GOT3 (cell line): ENCODE results near the gene GAN.
"Not testable (repeated sequence)": the region's sequence is repeated elsewhere in the genome, so short reads cannot be mapped to it uniquely, and the experiment has no call there.

Experiments used
- DNase-seq: peaks from one replicate; lab custom pipeline; 2025; ENCODE audit warnings: mixed read lengths; lab: John Stamatoyannopoulos, UW

The GAN gene

GRCh38 chr16:81310045-81310644 is 4.6 kb upstream of the GAN start:
- DNase-seq: no peak

DNA sequence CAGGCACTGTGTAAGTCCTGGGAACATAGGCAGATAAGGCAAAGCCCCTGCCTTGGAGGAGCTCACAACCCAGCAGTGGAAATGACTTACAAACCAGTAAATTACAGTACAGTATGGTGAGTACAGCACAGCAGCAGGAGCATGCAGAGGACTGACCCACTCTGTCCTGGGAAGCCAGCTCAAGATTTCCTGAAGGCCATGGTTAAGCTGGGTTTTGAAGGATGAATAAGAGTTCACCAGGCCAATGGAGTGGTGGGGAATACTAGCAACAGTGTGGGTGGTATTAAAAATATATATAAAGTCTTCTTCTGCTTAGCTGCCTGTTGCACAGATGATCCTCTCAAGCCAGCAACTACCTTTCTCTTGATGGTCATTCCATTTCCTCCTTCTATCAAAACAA is 3.0 kb upstream of the GAN start:
- no peak for DNase-seq

GRCh38 chr16:81313701-81314602 is 810 bp upstream of the GAN start:
- no peak for DNase-seq

DNA sequence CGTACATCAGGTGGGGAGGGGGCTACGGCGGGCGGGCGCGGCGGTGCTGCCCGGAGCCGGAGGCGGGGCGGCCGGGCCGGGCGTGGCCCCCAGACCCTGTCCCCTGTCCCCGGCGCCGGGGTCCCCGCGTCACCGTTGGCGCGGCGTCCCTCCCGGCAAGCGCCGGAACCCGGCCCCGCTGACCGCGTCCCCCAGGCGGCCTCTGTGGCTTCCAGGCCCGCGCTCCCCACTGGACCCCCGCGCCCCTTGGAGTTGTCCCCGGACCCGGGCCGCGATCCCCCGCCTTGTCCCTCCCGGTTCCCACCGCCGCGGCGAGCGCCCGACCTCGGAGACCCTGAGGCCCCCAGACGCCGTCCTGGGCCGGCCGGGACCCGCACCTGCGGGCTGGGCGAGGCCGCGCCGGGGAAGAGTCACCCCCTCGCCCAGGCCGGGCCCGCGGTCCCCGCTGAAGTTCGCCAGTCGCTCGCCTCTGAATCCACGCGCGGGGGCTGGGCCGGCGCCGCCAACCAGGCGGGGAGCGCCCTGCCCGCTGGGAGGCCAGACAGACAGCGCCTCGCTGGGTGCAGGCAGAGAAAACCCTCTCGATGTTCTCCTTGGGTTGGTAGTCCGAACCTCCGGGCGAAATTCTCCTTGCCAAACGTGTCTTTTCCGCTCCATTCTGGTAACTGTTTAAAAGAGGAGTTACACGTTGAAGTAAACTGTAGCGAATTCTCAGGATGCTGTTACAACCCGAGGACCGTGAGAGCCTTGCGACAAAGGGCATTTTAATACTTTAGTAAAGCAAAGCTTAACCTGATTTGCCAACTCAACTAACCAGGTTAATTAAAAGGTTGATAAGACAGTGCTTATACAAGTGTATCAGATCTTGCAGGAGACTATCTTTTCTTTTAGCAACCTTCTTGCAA is 761 bp downstream of the GAN start:
- no peak for DNase-seq

DNA sequence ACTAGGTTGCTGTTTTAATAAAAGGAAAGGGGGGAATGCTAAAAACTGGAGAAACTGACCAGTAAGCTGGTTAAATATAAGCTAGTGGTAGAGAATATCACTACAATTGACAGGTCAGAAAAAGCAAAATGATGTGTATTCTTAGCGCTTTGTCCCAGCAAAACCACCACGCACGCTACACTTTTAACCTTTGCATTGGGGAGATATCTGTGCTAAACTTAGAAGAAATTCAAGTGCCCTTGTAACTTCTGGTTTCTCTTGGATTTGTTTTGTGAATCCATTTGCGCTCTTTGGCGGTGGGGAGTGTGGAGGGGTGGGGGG is 1.4 kb downstream of the GAN start:
- DNase-seq: no peak

DNA sequence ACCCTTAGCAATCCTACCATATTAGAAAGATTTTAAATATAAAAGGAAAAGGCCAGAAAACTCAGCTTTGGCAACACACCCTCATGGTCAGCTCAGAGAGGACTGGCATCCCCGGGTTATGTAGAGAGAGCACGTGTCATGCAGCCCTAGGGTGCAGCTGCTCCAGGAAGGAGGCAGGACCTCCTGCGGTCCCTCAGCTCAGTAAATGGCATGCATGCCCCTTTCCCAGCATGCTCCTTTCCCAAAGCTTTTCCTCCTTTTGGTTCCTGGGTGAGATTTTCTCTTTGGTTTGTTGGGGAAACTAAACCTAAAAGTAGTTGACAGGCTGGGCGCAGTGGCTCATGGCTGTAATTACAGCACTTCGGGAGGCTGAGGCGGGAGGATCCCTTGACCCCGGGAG is 3.9 kb downstream of the GAN start:
- no peak for DNase-seq

- no peak for DNase-seq
These were observed 4.6 kb downstream of the GAN start for GRCh38 chr16:81319221-81319912.

DNA sequence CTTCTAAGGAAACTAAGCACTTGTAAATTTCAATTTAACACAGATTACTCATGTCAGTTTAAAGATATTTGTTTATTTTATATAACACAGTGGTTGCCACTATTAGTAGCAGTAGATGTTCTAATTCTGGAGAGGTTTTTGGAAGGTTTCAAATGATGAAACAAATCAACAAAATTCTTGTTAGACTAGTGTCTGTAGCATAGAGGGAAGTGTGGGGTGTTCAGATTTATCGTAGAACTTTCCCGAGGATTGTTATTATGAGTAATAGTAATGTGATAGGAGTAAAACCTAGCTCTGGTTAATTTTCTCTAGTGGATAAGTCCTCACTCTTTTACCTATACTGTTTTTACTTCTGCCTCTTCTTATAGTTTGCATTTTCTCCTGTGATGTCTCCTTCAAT is 6.3 kb downstream of the GAN start:
- no peak for DNase-seq

DNA sequence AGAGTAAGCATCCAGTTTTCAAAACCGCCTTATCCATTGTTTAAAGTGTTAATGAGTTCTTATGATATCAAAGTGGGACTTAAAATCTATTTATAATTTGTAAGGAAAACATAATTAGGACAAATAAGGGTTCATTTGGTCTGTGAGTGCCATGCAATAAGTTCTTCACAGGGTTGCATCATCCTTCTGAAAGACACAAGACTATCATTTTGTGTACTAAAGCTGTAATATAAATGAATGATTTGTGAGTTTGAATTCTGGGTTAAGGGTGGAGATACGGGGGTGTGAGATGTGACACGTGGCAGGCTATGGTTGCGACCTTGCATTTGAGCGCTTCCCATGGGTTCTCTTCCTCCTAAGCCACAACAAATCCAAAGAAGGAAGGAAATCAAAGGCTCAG is 6.8 kb downstream of the GAN start:
- no peak for DNase-seq

- DNase-seq: no peak
These were observed 10.0 kb downstream of the GAN start for GRCh38 chr16:81324808-81325207.

DNA sequence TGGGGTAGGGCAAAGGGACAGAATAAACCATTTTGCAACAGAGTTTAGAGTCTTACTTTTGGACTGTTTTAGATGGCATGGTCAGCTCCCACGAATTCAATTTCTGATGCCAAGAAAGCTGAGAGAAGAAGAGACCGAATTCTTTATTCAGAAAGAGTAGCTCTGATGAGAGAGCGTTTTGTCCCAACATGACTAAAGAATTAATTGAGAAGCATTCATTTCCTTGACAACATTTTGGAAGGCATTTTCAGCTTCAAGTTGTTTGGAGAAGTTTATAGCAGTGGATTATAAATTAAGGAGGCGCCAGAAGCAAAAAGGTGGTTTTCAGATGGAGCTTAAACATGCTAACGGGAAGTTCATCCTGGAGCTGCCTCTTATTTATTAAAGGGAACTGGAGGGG is 12.2 kb downstream of the GAN start:
- DNase-seq: no peak

DNA sequence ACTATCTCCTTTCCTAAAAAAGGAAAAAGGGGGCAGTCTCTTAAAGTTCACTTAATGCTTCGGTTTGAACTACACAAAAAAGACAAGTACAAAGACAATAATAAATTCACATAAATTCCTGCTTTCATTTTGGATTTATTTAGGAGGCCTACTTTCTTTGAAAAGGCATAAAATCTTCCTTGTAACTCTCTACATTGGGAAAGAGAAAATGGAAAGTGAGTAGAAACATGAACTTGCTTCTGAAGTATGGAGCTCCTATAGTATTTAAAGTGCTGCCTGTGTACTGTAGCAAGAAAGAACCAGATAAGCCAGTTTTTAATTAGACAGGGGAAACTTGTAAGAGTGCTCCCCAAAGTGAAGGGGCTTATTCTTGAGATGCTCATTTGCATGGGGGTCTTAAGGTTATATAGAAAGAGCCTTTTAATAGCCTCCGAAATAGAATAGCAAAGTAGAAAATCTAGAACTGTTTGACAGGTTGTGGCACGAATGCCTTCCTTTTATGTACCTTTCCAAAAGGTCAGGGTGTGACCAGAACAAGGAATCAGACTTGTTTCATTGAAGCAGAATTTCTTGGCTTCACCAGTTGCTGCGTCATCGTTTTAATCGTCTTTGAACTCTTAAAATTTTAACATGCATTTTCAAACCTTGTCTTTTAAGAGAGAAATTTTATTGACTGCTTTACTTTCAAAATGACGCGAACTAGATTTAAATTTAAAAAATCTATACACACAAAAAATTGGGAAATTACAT is 12.9 kb downstream of the GAN start:
- DNase-seq: no peak

DNA sequence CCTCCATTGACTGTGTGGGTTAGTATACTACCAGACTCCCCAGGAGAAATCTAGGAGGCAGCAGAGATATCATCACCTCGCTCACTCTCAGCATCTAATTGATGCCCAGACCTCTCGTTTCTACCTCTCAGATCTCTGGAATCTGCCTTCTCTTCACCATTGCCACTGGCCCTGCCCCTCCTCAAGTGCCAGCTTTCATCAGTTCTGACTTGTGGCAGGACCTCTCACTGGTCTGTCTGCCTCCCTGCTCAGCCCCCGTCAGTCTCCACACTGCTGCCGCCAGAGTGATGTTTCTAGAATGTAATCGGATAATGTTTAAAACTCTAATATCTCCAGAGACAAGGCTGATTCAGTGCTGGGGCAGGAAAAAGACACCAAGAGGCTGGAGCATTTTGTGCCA is 15.2 kb downstream of the GAN start:
- DNase-seq: no peak

- DNase-seq: no peak
These were observed 18.6 kb downstream of the GAN start for GRCh38 chr16:81333356-81333755.

GRCh38 chr16:81335669-81336068 is 20.9 kb downstream of the GAN start:
- no peak for DNase-seq

GRCh38 chr16:81337097-81337496 is 22.3 kb downstream of the GAN start:
- no peak for DNase-seq

DNA sequence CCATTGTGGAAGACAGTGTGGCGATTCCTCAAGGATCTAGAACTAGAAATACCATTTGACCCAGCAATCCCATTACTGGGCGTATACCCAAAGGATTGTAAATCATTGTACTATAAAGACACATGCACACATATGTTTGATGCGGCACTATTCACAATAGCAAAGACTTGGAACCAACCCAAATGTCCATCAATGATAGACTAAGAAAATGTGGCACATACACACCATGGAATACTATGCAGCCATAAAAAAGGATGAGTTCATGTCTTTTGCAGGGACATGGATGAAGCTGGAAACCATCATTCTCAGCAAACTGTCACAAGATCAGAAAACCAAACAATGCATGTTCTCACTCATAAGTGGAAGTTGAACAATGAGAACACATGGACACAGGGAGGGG is 30.4 kb downstream of the GAN start:
- DNase-seq: not testable (repeated sequence)

- no peak for DNase-seq
These were observed 32.7 kb downstream of the GAN start for GRCh38 chr16:81347425-81347824.

DNA sequence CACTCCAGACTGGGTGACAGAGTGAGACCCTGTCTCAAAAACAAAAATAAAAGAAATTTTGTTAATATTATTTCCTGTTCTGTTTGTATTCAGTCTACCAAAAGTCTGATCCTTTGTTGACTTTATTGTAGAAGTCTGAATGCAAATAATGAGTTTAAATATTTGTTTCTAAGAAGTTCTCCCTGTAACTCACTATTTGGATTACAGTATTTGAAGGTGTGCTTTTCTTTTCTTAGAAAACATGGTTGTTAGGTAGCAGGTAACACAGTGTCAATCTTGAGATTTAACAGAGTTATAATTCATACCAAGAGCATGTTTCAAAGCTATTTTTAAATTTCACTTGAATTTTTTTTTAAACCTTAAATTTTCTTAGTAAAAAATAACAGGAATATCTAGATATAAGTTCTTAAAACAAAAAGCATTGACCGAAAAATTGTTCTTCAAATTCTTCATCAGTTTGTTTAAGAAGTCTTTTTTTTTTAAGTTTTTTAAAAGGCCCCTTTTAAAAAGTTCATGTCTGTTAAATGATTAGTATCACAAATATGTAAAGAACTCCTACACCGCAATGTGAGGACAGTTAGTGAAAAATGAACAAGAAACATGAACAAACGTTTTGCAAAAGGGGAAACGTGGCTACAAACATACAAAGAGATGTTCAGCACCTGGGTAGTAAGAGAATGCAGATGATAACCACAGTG is 35.0 kb downstream of the GAN start:
- no peak for DNase-seq

- no peak for DNase-seq
These were observed 35.5 kb downstream of the GAN start for GRCh38 chr16:81350306-81350615.

GRCh38 chr16:81353895-81354294 is 39.1 kb downstream of the GAN start:
- DNase-seq: no peak
